Effector memory CD8-positive, alpha-beta T cell (primary cell): Measurements from ENCODE around the gene PIGT.
A peak's percentile ranks its signal among the peaks of the same experiment; 100 is the strongest.

Source experiments
- ATAC-seq: fragments of 150-1000 bp; cut with Tn5 transposase; replicated peaks from 2 replicates; pipeline ENCODE4 v1.10.0; 2021; ENCODE audit warnings: mild to moderate bottlenecking, moderate library complexity
- DNase-seq, 3 experiments: peaks; one replicate each; pipeline ENCODE4 v3.0.0; 2021
- H3K27ac Mint-ChIP-seq, 2 donors: one replicate each; pipeline ENCODE4 v1.8.0; 2022; ENCODE audit warnings: mild to moderate bottlenecking in 2 of 2, mixed read lengths in 2 of 2, moderate library complexity in 2 of 2
- H3K27me3 Mint-ChIP-seq, 2 donors: one replicate each; pipeline ENCODE4 v1.8.0; 2022; ENCODE audit warnings: mixed read lengths in 2 of 2
- H3K36me3 Mint-ChIP-seq: one replicate; pipeline ENCODE4 v1.8.0; 2022; ENCODE audit warnings: mild to moderate bottlenecking, moderate library complexity, mixed read lengths; ENCODE audit not compliant: insufficient read depth
- H3K4me1 Mint-ChIP-seq, 2 donors: one replicate each; pipeline ENCODE4 v1.8.0; 2022; ENCODE audit warnings: low read depth in 2 of 2, mixed read lengths in 2 of 2
- H3K4me3 Mint-ChIP-seq, 2 donors: one replicate each; pipeline ENCODE4 v1.8.0; 2022; ENCODE audit warnings: mild to moderate bottlenecking in 2 of 2, mixed read lengths in 2 of 2, moderate library complexity in 2 of 2
- H3K9me3 Mint-ChIP-seq, 2 donors: one replicate each; pipeline ENCODE4 v1.8.0; 2022; ENCODE audit warnings: mixed read lengths in 2 of 2

Gene PIGT

DNA sequence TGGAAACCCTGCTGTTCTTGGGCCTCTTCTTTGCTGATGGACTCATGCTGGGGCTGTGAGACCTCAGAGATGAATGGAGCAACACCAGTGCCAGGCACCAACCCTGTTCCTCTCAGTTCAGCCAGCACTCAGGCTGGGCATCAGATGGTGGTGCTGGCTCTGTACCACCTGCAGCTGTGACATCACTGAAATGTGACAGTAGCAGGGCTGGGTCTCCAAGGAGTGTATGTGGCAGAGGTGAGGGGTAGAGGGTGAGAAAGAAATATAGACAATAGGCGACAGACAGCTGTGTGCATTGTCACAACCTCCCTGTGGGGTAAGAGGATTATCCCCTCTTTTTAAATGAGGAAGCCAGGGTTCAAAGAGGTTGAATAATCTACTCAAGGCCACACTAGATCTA lies 37.8 kb upstream of the PIGT start, which contains the start of gene TP53TG5:
Gene TP53TG5, minus strand, starts transcription at position 135 of the 400 bp plus-strand sequence. Its CDS starts 89 bp downstream, at position 46.
- peaks cover 0 to 16% of the 10 kb centered on the region in 2 donors for H3K4me1 Mint-ChIP-seq
- H3K27ac Mint-ChIP-seq: peak within 1 kb of the TSS in 1 of 2 donors; percentile 70
- peaks cover 18% of the 10 kb centered on the region for H3K36me3 Mint-ChIP-seq
- ATAC-seq (no peak), DNase-seq (no peak)
- no peak within 1 kb of the TSS for H3K4me3 Mint-ChIP-seq
- no peaks in the 10 kb centered on the region for H3K27me3 Mint-ChIP-seq
- H3K9me3 Mint-ChIP-seq: no peaks in the 10 kb centered on the region

DNA sequence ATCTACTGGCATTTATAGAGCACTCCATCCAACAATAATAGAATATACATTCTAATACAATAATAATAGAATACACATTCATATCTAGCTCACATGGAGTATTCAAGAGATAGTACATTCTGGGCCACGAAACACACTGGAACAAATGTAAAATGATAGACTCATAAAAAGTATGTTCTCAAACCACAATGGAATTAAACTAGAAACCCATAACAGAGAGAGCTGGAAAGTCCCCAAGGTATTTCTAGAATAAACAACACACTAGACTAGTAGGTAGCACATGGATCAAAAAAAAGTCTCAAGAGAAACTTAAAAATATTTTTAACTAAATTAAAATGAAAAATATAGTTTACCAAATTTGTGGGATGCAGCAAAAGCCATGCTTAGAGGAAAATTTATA lies 28.7 kb upstream of the PIGT start:
- Mint-ChIP-seq H3K4me1 (peaks cover 2 to 3% of the 10 kb centered on the region in 2 donors), H3K36me3 (peaks cover 3% of the 10 kb centered on the region), H3K4me3 (no peak overlapping the region), H3K27me3 (no peaks in the 10 kb centered on the region), H3K9me3 (no peaks in the 10 kb centered on the region), H3K27ac (no peak overlapping the region)
- ATAC-seq: no peak
- DNase-seq: no peak

DNA sequence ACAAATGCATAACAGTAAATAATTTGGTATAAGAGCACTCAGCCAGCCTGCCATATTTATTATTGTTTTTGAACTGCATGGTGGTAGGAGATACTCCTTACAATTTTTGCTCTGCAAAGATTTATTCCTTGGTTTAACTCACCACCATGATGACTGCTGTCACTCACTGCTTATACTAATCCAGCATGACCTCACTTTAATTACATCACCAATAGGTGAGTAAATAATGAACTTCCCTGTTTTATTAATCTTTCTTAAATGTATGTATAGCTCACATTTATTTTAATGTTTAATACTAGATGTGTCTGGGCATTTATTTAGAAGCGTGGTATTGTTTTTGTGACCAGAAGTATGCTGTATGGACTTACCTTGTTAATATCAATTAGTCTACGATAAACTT lies 25.0 kb upstream of the PIGT start:
- Mint-ChIP-seq H3K4me3 (no peak overlapping the region), H3K27me3 (no peaks in the 10 kb centered on the region), H3K9me3 (no peaks in the 10 kb centered on the region), H3K36me3 (peaks cover 3% of the 10 kb centered on the region), H3K4me1 (peaks cover 2 to 3% of the 10 kb centered on the region in 2 donors), H3K27ac (no peak overlapping the region)
- no peak for ATAC-seq
- no peak for DNase-seq

GRCh38 chr20:45391559-45391958 lies 24.4 kb upstream of the PIGT start:
- no peaks in the 10 kb centered on the region for H3K9me3 Mint-ChIP-seq
- DNase-seq (no peak), ATAC-seq (no peak)
- H3K27me3 Mint-ChIP-seq: no peaks in the 10 kb centered on the region
- peaks cover 6% of the 10 kb centered on the region for H3K36me3 Mint-ChIP-seq
- H3K27ac Mint-ChIP-seq: no peak overlapping the region
- no peak overlapping the region for H3K4me3 Mint-ChIP-seq
- peaks cover 2 to 3% of the 10 kb centered on the region in 2 donors for H3K4me1 Mint-ChIP-seq

DNA sequence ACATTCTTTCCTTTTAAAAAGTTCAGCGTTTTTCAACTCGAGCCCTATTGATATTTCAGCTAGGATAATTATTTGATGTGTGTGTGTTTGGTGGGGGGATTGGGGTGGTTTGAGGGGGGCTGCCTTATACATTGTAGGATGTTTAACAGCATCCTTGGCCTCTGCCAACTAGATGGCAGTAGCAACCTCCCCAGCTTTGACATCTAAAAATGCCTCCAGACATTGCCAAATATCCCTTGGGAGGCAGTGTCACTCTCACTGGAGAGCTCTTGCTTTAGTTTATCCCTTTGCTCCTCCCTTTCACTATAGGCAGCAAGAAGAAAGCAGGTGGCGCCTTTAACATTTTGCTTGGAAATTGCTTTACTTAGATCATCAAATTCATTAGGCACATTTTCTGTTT lies 23.2 kb upstream of the PIGT start:
- no peak overlapping the region for H3K4me3 Mint-ChIP-seq
- H3K4me1 Mint-ChIP-seq: peaks cover 2 to 3% of the 10 kb centered on the region in 2 donors
- ATAC-seq: no peak
- H3K36me3 Mint-ChIP-seq: peaks cover 8% of the 10 kb centered on the region
- DNase-seq: no peak
- no peaks in the 10 kb centered on the region for H3K9me3 Mint-ChIP-seq
- no peak overlapping the region for H3K27ac Mint-ChIP-seq
- no peaks in the 10 kb centered on the region for H3K27me3 Mint-ChIP-seq

GRCh38 chr20:45394221-45395113 lies 21.5 kb upstream of the PIGT start:
- ATAC-seq: no peak
- H3K36me3 Mint-ChIP-seq: peaks cover 6% of the 10 kb centered on the region
- H3K4me1 Mint-ChIP-seq: peaks cover 2 to 3% of the 10 kb centered on the region in 2 donors
- no peak overlapping the region for H3K27ac Mint-ChIP-seq
- no peaks in the 10 kb centered on the region for H3K27me3 Mint-ChIP-seq
- H3K9me3 Mint-ChIP-seq: no peaks in the 10 kb centered on the region
- no peak overlapping the region for H3K4me3 Mint-ChIP-seq
- DNase-seq: no peak

DNA sequence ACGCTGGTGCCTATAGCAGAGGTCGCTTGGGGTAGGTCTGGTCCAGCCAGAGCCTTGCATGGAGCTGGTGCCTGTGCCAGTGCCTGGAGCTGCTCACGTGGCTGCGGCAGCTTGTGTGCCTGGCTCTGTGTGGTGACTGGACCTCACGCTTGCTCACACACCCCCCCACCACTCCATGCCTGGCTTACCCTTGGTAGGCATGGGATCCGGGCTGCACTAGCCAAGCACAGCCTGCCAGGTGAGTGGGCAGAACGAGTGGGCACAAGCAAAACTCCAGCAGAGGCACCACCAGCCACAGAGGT lies 20.9 kb upstream of the PIGT start:
- Mint-ChIP-seq H3K27me3 (no peaks in the 10 kb centered on the region), H3K36me3 (peaks cover 6% of the 10 kb centered on the region), H3K4me1 (peaks cover 2 to 3% of the 10 kb centered on the region in 2 donors), H3K4me3 (no peak overlapping the region), H3K9me3 (no peaks in the 10 kb centered on the region), H3K27ac (no peak overlapping the region)
- ATAC-seq (no peak), DNase-seq (no peak)

DNA sequence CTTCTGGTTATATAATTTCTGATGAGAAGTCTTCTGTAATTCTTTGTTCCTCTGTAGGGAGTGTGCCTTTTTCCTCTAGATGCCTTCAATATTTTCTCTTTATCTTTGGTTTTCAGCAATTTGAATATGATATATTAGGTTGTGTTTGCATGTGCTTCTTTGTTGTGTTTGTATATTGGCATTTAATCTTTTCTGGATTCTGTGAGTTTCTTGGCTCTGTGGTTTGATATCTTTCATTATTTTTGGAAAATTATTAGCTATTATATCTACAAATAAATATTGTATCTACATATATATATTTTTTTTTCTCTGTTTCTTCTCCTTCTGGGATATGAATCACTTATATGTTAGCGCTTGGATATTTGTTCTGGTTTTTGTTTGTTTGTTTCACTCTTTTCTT lies 16.9 kb upstream of the PIGT start:
- H3K9me3 Mint-ChIP-seq: no peaks in the 10 kb centered on the region
- no peak for DNase-seq
- ATAC-seq: no peak
- H3K4me3 Mint-ChIP-seq: no peak overlapping the region
- H3K36me3 Mint-ChIP-seq: peaks cover 9% of the 10 kb centered on the region
- no peaks in the 10 kb centered on the region for H3K4me1 Mint-ChIP-seq
- H3K27me3 Mint-ChIP-seq: no peaks in the 10 kb centered on the region
- H3K27ac Mint-ChIP-seq: no peak overlapping the region

- ATAC-seq: no peak
- no peaks in the 10 kb centered on the region for H3K27me3 Mint-ChIP-seq
- H3K36me3 Mint-ChIP-seq: peaks cover 12% of the 10 kb centered on the region
- peaks cover 6 to 9% of the 10 kb centered on the region in 2 donors for H3K4me1 Mint-ChIP-seq
- H3K4me3 Mint-ChIP-seq: no peak overlapping the region
- no peaks in the 10 kb centered on the region for H3K9me3 Mint-ChIP-seq
- no peak overlapping the region for H3K27ac Mint-ChIP-seq
- DNase-seq: no peak
Measured at GRCh38 chr20:45400346-45401031, 15.5 kb upstream of the PIGT start.

DNA sequence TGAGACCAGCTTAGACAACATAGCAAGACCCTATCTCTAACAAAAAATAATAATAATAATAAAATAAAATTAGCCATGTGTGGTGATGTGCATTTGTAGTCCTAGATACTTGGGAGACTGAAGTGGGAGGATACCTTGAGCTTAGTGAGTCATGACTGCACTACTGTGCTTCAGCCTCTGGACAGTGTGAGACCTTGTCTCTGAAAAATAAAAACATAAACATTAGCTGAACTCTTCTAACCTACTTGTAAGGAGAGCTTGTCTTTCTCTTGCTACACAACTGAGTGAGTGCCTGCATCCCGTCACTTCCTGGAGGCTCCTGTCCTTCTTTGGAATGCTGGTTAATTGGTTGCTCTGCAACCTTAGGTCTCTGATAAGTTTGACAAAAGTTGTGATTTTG lies 13.0 kb upstream of the PIGT start:
- no peaks in the 10 kb centered on the region for H3K9me3 Mint-ChIP-seq
- no peak for DNase-seq
- peaks cover 9 to 11% of the 10 kb centered on the region in 2 donors for H3K4me1 Mint-ChIP-seq
- H3K4me3 Mint-ChIP-seq: no peak overlapping the region
- H3K27me3 Mint-ChIP-seq: no peaks in the 10 kb centered on the region
- ATAC-seq: no peak
- no peak overlapping the region for H3K27ac Mint-ChIP-seq
- peaks cover 7% of the 10 kb centered on the region for H3K36me3 Mint-ChIP-seq

- Mint-ChIP-seq H3K4me1 (peaks cover 9 to 11% of the 10 kb centered on the region in 2 donors), H3K36me3 (peaks cover 7% of the 10 kb centered on the region), H3K4me3 (peak overlapping the region; percentile 78 to 80), H3K9me3 (no peaks in the 10 kb centered on the region), H3K27me3 (no peaks in the 10 kb centered on the region), H3K27ac (peak overlapping the region in 1 of 2 donors; percentile 58)
- DNase-seq (no peak), ATAC-seq (no peak)
Measured at GRCh38 chr20:45404438-45404837, 11.5 kb upstream of the PIGT start.

GRCh38 chr20:45405571-45406259 lies 10.2 kb upstream of the PIGT start:
- H3K36me3 Mint-ChIP-seq: peaks cover 10% of the 10 kb centered on the region
- no peaks in the 10 kb centered on the region for H3K9me3 Mint-ChIP-seq
- peaks cover 9 to 11% of the 10 kb centered on the region in 2 donors for H3K4me1 Mint-ChIP-seq
- H3K4me3 Mint-ChIP-seq: peak overlapping the region; percentile 78 to 80
- peak overlapping the region; percentile 81 to 83 for H3K27ac Mint-ChIP-seq
- ATAC-seq (peak; percentile 54), DNase-seq (no peak)
- no peaks in the 10 kb centered on the region for H3K27me3 Mint-ChIP-seq

- Mint-ChIP-seq H3K27me3 (no peaks in the 10 kb centered on the region), H3K4me3 (peak overlapping the region; percentile 78 to 80), H3K36me3 (peaks cover 10% of the 10 kb centered on the region), H3K4me1 (peaks cover 9 to 11% of the 10 kb centered on the region in 2 donors), H3K9me3 (no peaks in the 10 kb centered on the region), H3K27ac (peak overlapping the region in 1 of 2 donors; percentile 83)
- peak; percentile 68 for ATAC-seq
- DNase-seq: peak in 2 of 3 experiments; percentile 14 to 16
Measured at GRCh38 chr20:45406260-45407066, 9.5 kb upstream of the PIGT start.
